Fibroblast of lung (primary cell): Measurements from ENCODE around the gene TNFSF8. TPM values are rescaled to one million over a fixed set of nuclear protein-coding genes. Genes with fewer than 3 reads are reported as not detected.

Source experiments
- DNase-seq, 2 donors: peaks; one replicate each; pipeline versions ENCODE4 v3.0.0 to v3.0.0-alpha.2; 2010; ENCODE audit warnings: low read depth in 2 of 2
- H2AFZ ChIP-seq: 2 replicates; pipeline ENCODE4 v1.5.1; 2012; ENCODE audit warnings: low read length, control low read depth, inconsistent platforms
- H3K27ac ChIP-seq: 2 replicates; pipeline ENCODE4 v1.5.1; 2011; ENCODE audit warnings: low read length, control low read depth; ENCODE audit not compliant: insufficient read depth
- H3K27me3 ChIP-seq: 2 replicates; pipeline ENCODE4 v1.5.1; 2011; ENCODE audit warnings: mild to moderate bottlenecking, low read length; ENCODE audit not compliant: control insufficient read depth, insufficient read depth
- H3K36me3 ChIP-seq: 2 replicates; pipeline ENCODE4 v1.5.1; 2011; ENCODE audit warnings: low read length; ENCODE audit not compliant: control insufficient read depth, insufficient read depth
- H3K4me1 ChIP-seq: 2 replicates; pipeline ENCODE4 v1.5.1; 2011; ENCODE audit warnings: low read length; ENCODE audit not compliant: control insufficient read depth, insufficient read depth; ENCODE audit errors: extremely low read depth
- H3K4me2 ChIP-seq: 2 replicates; pipeline ENCODE4 v1.5.1; 2011; ENCODE audit warnings: low read length, control low read depth; ENCODE audit not compliant: insufficient read depth; ENCODE audit errors: extremely low read depth
- H3K4me3 ChIP-seq, 4 experiments: fragments of 200-600 bp in 1 of 4; sonication (generic) in 1 of 4; replicated peaks in 1 of 4; 2 replicates each; pipeline ENCODE4 v1.5.1; 2011 to 2016; ENCODE audit warnings: low read length in 4 of 4, low read depth in 3 of 4, mild to moderate bottlenecking in 3 of 4, control low read depth in 2 of 4, inconsistent platforms in 1 of 4, mixed read lengths in 1 of 4; ENCODE audit not compliant: insufficient read depth in 1 of 4; ENCODE audit errors: control extremely low read depth in 1 of 4
- H3K79me2 ChIP-seq: 2 replicates; pipeline ENCODE4 v1.5.1; 2012; ENCODE audit warnings: mild to moderate bottlenecking, low read length, inconsistent platforms; ENCODE audit not compliant: control insufficient read depth, insufficient read depth
- H3K9ac ChIP-seq: 2 replicates; pipeline ENCODE4 v1.5.1; 2011; ENCODE audit warnings: mild to moderate bottlenecking, low read length, control low read depth; ENCODE audit not compliant: insufficient read depth
- H3K9me3 ChIP-seq: 2 replicates; pipeline ENCODE4 v1.5.1; 2012; ENCODE audit warnings: low read depth, low read length; ENCODE audit not compliant: control insufficient read depth, insufficient read depth
- H4K20me1 ChIP-seq: 2 replicates; pipeline ENCODE4 v1.5.1; 2011; ENCODE audit warnings: low read length; ENCODE audit not compliant: control insufficient read depth, insufficient read depth; ENCODE audit errors: extremely low read depth
- CTCF ChIP-seq, 2 donors: IDR thresholded peaks in 1 of 2; conservative IDR thresholded peaks in 1 of 2; 1 replicate in 1 of 2; 2 replicates in 1 of 2; pipeline ENCODE4 v1.5.1; 2011 to 2012; ENCODE audit warnings: low read length in 2 of 2, control low read depth in 1 of 2, inconsistent platforms in 1 of 2, low read depth in 1 of 2, mild to moderate bottlenecking in 1 of 2
- EZH2 ChIP-seq: IDR thresholded peaks from 2 replicates; pipeline ENCODE4 v1.5.1; 2012; ENCODE audit warnings: low read length, control low read depth, mild to moderate bottlenecking; ENCODE audit errors: missing control alignments
- polyA plus RNA-seq, 2 donors: library from polyadenylated mRNA; depleted of rRNA in 1 of 2; stranded (reverse) in 1 of 2; unstranded in 1 of 2; fragments of >200 nt; gene quantifications; 2 replicates each; pipeline ENCODE4 v1.2.1, GENCODE V29; 2011 to 2012; ENCODE audit warnings: missing spikeins in 1 of 2
- total RNA-seq: library from RNA; depleted of rRNA; stranded (reverse); fragments of >200 nt; gene quantifications from 2 replicates; pipeline ENCODE4 v1.2.1, GENCODE V29; 2014

Gene TNFSF8
- total and polyA plus RNA-seq, 2 donors (not counting 1 experiment from before 2014, with no cell fraction given) = not detected

GRCh38 chr9:114923918-114924317, 6.5 kb downstream of the TNFSF8 start:
- DNase-seq = no peak
- no peak overlapping the region for H3K27ac ChIP-seq
- peaks cover 16% of the 10 kb centered on the region for H3K27me3 ChIP-seq
- no peak overlapping the region for H2AFZ ChIP-seq
- no peaks in the 10 kb centered on the region for H4K20me1 ChIP-seq
- no peaks in the 10 kb centered on the region for H3K79me2 ChIP-seq
- H3K4me3 ChIP-seq = no peak overlapping the region
- no peaks in the 10 kb centered on the region for H3K36me3 ChIP-seq
- TF ChIP-seq CTCF (conservative IDR thresholded peaks at IDR 0.05 in 1 of 2, IDR thresholded peaks at IDR 0.05 in 1 of 2; ENCODE audit: low read depth in 1 of 2, low read length in 2 of 2) (no peak), EZH2 (no peak)
- H3K4me1 ChIP-seq = no peaks in the 10 kb centered on the region
- H3K4me2 ChIP-seq = no peak overlapping the region
- no peak overlapping the region for H3K9ac ChIP-seq
- no peaks in the 10 kb centered on the region for H3K9me3 ChIP-seq

GRCh38 chr9:114921171-114921570, 9.2 kb downstream of the TNFSF8 start:
- H3K36me3 ChIP-seq = no peaks in the 10 kb centered on the region
- no peaks in the 10 kb centered on the region for H3K4me1 ChIP-seq
- no peaks in the 10 kb centered on the region for H4K20me1 ChIP-seq
- H2AFZ ChIP-seq = no peak overlapping the region
- H3K27me3 ChIP-seq = peaks cover 12% of the 10 kb centered on the region
- no peak overlapping the region for H3K4me3 ChIP-seq
- H3K9ac ChIP-seq = no peak overlapping the region
- no peak for TF ChIP-seq EZH2
- no peak for TF ChIP-seq CTCF (conservative IDR thresholded peaks at IDR 0.05 in 1 of 2, IDR thresholded peaks at IDR 0.05 in 1 of 2; ENCODE audit: low read depth in 1 of 2, low read length in 2 of 2)
- no peak for DNase-seq
- no peak overlapping the region for H3K4me2 ChIP-seq
- H3K9me3 ChIP-seq = no peaks in the 10 kb centered on the region
- H3K79me2 ChIP-seq = no peaks in the 10 kb centered on the region
- no peak overlapping the region for H3K27ac ChIP-seq

- H3K4me2 ChIP-seq = no peak overlapping the region
- TF ChIP-seq CTCF (conservative IDR thresholded peaks at IDR 0.05 in 1 of 2, IDR thresholded peaks at IDR 0.05 in 1 of 2; ENCODE audit: low read depth in 1 of 2, low read length in 2 of 2) (no peak), EZH2 (no peak)
- H3K27me3 ChIP-seq = peaks cover 8% of the 10 kb centered on the region
These were observed 10.8 kb downstream of the TNFSF8 start for GRCh38 chr9:114919611-114920010.

More at GRCh38 chr9:114919611-114920010, 10.8 kb downstream of the TNFSF8 start:
- DNase-seq = peak in 1 of 2 donors; percentile 39
- Histone ChIP-seq H4K20me1 (no peaks in the 10 kb centered on the region), H3K9ac (no peak overlapping the region), H3K9me3 (no peaks in the 10 kb centered on the region), H2AFZ (no peak overlapping the region), H3K4me1 (no peaks in the 10 kb centered on the region), H3K36me3 (no peaks in the 10 kb centered on the region), H3K4me3 (no peak overlapping the region), H3K79me2 (no peaks in the 10 kb centered on the region), H3K27ac (no peak overlapping the region)
